ENCODE results near the gene SEMA6B.
"Not testable (repeated sequence)": the region's sequence is repeated elsewhere in the genome, so short reads cannot be mapped to it uniquely, and the experiment has no call there.

Gene SEMA6B

DNA sequence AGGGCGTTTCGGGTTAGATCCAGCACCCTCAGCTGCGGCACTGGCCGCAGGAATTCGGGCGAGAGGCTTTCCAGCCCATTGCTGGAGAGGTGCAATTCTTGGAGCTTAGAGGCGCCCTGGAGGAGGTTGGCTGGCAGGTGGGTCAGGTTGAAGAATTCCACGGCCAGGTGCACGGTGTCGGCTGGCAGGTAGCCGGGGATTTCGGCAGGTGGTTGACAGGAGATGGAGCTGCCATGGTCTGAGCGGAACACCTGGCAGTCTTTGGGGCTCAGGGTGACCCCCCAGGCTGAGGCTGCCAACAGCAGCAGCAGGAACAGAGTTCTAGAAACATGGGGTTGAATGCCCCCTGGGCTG, 20.9 kb downstream of the SEMA6B start:
- Mint-ChIP-seq H3K27me3 (ENCODE audit: low read depth) (peaks cover 9% of the 10 kb centered on the region), H3K4me3 (no peak overlapping the region), H3K27ac (no peak overlapping the region), H3K36me3 (ENCODE audit: low read depth) (no peaks in the 10 kb centered on the region), H3K4me1 (ENCODE audit: low read depth) (peaks cover 6% of the 10 kb centered on the region), H3K9me3 (no peaks in the 10 kb centered on the region)

DNA sequence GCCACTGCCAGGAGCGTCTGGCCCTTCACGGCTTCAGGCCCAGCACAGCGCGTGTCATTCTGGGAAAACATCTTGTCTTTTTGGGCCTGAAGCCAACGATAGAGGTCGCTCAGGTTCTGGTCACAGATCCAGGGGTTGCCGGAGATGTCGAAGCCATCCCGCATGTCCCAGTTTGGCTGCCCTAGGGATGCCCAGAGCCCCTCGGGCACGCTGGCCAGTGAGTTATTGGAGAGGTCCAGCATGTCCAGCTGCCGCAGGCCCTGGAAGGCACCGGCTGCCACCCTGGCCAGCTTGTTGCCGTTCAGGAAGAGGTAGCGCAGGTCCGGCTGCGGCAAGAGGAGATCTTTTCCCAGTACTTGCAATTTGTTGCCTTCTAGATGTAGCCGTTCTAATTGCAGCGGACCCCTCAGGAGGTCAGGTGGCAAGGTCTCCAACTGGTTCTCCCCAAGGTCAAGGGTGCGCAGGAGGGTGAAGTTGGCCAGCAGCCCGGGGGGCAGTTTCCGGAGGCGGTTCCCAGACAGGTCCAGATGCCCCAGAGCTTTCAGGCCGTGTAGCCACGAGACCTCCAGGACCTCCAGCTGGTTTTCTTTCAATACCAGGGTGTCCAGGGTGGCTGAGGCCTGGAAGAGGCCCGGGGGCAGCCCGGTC, 21.4 kb downstream of the SEMA6B start:
- Mint-ChIP-seq H3K27ac (no peak overlapping the region), H3K4me3 (no peak overlapping the region), H3K9me3 (no peaks in the 10 kb centered on the region), H3K27me3 (ENCODE audit: low read depth) (peaks cover 9% of the 10 kb centered on the region), H3K36me3 (ENCODE audit: low read depth) (no peaks in the 10 kb centered on the region), H3K4me1 (ENCODE audit: low read depth) (peaks cover 6% of the 10 kb centered on the region)

DNA sequence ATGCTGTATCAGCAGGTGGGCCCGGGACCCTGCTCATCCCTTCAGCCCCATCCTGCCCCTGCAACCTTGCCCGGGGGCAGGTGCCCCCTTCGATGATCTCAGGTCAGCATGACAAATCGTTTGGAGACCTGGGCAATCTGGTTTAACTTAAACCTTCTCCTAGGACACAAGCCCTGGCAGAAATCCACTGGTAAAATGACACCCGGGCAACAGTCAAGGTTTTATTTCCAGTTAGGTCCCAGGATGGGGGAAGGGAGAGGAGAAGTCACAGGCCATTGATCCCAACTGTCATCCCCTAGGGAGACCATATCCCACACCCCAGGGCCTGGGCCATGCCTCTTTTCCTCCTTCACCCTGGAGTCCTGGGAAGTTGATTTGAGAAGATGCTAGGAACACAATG, 22.7 kb downstream of the SEMA6B start:
- H3K27me3 Mint-ChIP-seq (ENCODE audit: low read depth): peaks cover 9% of the 10 kb centered on the region
- no peaks in the 10 kb centered on the region for H3K9me3 Mint-ChIP-seq
- H3K4me1 Mint-ChIP-seq (ENCODE audit: low read depth): peaks cover 6% of the 10 kb centered on the region
- H3K27ac Mint-ChIP-seq: no peak overlapping the region
- H3K4me3 Mint-ChIP-seq: no peak overlapping the region
- no peaks in the 10 kb centered on the region for H3K36me3 Mint-ChIP-seq (ENCODE audit: low read depth)

DNA sequence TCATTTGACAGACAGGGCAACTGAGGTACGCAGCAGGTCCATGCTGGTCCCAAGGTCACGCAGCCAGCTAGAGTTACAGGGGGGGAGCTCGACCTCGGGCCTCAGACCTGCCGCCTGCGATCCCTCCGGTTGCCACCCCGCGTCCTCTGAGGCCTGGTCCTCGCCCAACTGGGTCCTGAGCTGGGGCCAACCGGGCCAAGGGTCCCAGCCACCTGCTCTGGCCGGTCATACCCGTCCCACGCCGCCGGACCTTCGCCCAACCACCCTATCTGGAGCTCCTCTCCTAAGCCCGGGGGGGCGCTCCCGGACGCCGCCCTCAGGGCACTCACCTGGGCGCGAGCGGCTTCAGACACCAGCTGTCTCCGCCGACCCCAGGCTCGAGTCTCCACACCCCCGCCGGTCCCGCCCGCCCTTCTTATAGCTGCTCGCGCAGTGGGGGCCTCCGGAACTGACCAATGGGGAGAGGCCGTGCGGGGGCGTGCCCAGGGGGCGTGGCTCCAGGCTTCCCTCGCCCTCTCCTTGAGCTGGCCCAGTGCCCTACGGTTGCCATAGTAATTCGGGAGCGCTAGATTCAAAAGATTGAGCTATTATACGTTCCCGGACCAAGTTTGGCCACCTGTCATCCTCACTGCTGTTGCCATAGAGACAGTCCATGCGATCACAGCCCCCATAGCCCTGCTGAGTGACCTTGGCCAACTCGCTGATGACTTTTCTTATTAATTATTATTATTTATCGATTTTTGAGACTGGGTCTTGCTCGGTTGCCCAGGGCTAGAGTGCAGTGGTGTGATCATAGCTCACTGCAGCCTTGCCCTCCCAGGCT, 24.4 kb downstream of the SEMA6B start, which contains the start of gene PLIN5:
Gene PLIN5 (minus strand): TSS at position 389 of the 823 bp plus-strand sequence. CDS start 1,150 bp downstream, outside the sequence.
- Mint-ChIP-seq H3K27ac (no peak within 1 kb of the TSS), H3K36me3 (ENCODE audit: low read depth) (no peaks in the 10 kb centered on the region), H3K4me1 (ENCODE audit: low read depth) (peaks cover 5% of the 10 kb centered on the region), H3K27me3 (ENCODE audit: low read depth) (peaks cover 16% of the 10 kb centered on the region), H3K9me3 (no peaks in the 10 kb centered on the region), H3K4me3 (no peak within 1 kb of the TSS)

DNA sequence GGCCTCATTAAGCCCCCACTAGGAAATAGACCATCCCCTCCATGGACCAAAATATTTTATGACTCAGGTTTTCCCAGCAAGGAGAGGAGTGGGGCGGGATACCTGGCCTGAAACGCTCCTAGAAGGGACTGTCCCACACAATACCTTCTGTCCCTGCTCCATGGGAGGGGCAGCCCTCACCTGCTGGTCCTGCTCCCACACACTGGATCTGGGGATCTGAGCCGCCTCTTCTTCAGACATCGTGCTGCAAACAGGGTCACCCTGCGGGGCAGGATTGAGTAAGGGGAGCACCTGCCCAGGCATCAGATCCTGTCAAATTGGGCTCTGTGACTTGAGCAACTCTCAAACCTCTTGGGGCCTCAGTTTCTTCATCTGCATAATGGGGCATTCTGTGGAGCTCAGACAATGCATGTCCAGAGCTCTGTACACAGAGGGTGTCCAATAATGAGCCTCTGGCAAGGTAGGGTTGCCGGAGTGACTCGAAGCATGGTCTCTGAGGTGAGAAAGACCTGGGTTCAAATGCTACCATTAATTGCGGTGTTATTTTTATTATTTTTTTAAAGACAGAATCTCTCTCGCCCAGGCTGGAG, 25.6 kb downstream of the SEMA6B start:
- H3K27ac Mint-ChIP-seq: no peak overlapping the region
- peaks cover 16% of the 10 kb centered on the region for H3K27me3 Mint-ChIP-seq (ENCODE audit: low read depth)
- H3K4me3 Mint-ChIP-seq: no peak overlapping the region
- H3K36me3 Mint-ChIP-seq (ENCODE audit: low read depth): no peaks in the 10 kb centered on the region
- no peaks in the 10 kb centered on the region for H3K9me3 Mint-ChIP-seq
- H3K4me1 Mint-ChIP-seq (ENCODE audit: low read depth): no peaks in the 10 kb centered on the region

DNA sequence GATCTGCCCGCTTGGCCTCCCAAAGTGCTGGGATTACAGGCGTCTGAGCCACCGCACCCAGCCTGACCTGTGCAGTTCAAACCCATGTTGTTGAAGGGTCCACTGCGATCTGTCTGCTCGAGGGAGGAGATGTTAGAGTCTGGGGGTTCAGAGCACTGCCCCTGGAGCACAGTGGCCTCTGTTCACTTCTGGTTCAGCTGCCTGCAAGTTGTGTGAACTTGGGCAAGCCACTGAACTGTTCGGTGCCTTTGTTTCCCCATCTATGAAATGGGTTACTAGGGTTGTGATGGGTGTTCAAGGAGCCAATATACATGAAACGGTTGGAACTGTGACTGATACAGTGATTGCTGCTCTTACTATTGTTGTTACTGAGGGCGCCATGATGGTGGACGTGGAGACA, 26.1 kb downstream of the SEMA6B start:
- H3K27me3 Mint-ChIP-seq (ENCODE audit: low read depth): peaks cover 16% of the 10 kb centered on the region
- H3K4me1 Mint-ChIP-seq (ENCODE audit: low read depth): no peaks in the 10 kb centered on the region
- no peaks in the 10 kb centered on the region for H3K9me3 Mint-ChIP-seq
- no peaks in the 10 kb centered on the region for H3K36me3 Mint-ChIP-seq (ENCODE audit: low read depth)
- no peak overlapping the region for H3K27ac Mint-ChIP-seq
- no peak overlapping the region for H3K4me3 Mint-ChIP-seq

DNA sequence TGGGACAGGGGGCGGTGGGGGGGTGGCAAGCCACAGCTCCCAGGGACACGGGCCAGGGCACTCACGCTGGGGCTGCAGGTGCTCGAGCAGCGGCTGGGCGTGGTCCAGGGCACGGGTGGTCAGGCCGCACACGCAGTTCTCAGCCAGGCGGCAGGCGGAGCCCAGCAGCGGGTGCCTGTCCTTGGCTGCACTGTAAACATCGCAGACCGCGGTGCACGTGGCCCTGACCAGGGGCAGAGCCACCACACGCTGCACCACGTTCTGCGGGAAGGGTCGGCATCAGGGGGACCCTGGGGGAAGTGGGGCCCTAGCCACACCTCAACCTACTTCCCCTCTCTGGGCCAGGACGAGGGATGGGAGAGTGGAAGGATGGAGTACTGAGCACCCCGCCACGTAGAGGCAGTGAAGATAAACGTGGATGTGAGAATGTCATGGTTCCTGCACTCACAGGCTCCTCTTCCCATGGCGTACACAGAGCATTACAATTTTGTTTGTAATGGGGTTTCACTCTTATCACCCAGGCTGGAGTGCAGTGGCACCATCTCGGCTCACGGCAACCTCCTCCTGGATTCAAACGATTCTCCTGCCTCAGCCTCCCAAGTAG, 27.8 kb downstream of the SEMA6B start:
- H3K4me1 Mint-ChIP-seq (ENCODE audit: low read depth): no peaks in the 10 kb centered on the region
- H3K27me3 Mint-ChIP-seq (ENCODE audit: low read depth): peaks cover 16% of the 10 kb centered on the region
- H3K9me3 Mint-ChIP-seq: no peaks in the 10 kb centered on the region
- H3K36me3 Mint-ChIP-seq (ENCODE audit: low read depth): no peaks in the 10 kb centered on the region
- no peak overlapping the region for H3K27ac Mint-ChIP-seq
- no peak overlapping the region for H3K4me3 Mint-ChIP-seq

DNA sequence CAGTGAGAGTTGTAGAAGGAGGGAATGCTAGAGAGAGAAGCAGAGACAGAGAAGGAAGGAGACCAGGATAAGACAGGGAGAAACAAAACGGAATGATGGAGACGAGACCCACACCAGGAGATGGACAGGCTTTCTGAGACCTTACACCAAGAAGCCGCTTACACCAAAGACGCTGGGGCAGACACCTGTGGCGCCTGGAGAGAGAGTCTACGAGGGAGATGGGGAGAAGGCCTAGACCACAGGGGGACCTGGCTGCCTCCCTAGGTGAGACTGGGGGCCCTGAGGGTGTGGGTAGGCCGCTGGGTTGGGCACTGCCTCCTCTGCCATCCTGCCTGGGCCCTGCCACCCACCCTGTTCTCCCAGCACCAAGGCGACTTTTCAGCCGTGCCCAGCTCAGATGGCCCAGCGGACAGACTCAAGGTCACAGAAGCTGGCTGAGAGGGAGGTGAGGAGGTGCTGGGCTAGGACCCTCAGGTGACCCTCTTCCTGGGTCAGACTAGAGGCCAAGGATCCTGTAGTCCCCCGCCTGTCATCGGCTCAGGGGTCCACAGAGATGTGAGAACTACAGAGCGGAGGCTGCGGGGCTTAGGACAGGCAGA, 29.5 kb downstream of the SEMA6B start:
- Mint-ChIP-seq H3K4me3 (no peak overlapping the region), H3K4me1 (ENCODE audit: low read depth) (no peaks in the 10 kb centered on the region), H3K27me3 (ENCODE audit: low read depth) (peaks cover 12% of the 10 kb centered on the region), H3K27ac (no peak overlapping the region), H3K9me3 (no peaks in the 10 kb centered on the region), H3K36me3 (ENCODE audit: low read depth) (no peaks in the 10 kb centered on the region)

DNA sequence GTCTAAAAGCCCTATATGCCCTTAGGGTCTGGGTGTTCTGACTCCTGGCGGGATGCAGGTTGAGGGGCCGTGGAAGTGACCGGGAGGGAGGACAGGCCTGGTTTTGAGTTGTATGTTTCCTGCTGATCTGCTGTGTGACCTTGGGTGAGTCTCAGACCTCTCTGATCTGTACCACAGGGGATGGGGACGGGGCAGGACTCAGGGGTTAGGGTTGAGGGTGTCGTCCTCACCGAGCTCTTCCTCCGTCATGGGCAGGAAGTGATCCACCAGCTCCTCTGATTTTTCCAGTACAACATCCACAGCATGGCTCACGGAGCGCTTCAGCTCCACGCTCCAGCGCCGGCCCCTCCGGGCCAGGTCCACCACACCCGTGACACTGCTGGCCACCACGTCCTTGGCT, 30.6 kb downstream of the SEMA6B start:
- H3K36me3 Mint-ChIP-seq (ENCODE audit: low read depth): no peaks in the 10 kb centered on the region
- H3K4me3 Mint-ChIP-seq: no peak overlapping the region
- H3K27me3 Mint-ChIP-seq (ENCODE audit: low read depth): peaks cover 7% of the 10 kb centered on the region
- H3K9me3 Mint-ChIP-seq: no peaks in the 10 kb centered on the region
- no peak overlapping the region for H3K27ac Mint-ChIP-seq
- no peaks in the 10 kb centered on the region for H3K4me1 Mint-ChIP-seq (ENCODE audit: low read depth)

DNA sequence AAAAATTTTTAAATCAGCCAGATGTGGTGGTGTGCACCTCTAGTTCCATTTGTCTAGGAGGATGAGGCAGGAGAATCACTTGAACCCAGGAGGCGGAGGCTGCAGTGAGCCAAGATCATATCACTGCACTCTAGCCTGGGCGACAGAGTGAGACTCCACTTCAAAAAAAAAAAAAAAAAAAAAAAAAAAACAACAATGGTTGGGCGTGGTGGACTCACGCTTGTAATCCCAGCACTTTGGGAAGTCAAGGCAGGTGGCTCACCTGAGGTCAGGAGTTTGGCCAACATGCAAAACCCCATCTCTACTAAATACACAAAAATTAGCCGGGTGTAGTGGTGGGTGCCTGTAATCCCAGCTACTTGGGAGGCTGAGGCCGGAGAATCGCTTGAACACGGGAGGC, 32.1 kb downstream of the SEMA6B start:
- not testable (repeated sequence) for H3K9me3 Mint-ChIP-seq; H3K4me1 Mint-ChIP-seq (ENCODE audit: low read depth); H3K36me3 Mint-ChIP-seq (ENCODE audit: low read depth); H3K4me3 Mint-ChIP-seq; H3K27me3 Mint-ChIP-seq (ENCODE audit: low read depth); H3K27ac Mint-ChIP-seq

DNA sequence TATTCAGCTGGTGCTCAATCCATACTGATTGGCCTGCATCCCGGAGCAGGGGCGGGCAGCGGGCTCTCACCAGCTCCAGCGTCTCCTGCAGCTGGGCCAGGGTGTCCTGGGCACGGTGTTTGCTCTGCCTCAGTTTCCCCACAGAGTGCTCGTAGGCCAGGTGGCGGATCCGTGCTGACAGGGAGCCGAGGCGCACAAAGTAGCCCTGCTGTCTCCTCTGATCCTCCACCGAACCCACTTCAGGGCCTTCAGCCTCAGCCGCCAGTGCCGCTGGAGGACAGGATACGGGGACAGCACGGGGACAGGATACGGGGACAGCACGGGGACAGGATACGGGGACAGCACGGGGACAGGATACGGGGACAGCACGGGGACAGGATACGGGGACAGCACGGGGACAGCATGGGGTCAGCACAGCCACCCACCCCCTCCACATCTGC, 33.9 kb downstream of the SEMA6B start:
- Mint-ChIP-seq H3K36me3 (ENCODE audit: low read depth) (no peaks in the 10 kb centered on the region), H3K27me3 (ENCODE audit: low read depth) (peaks cover 4% of the 10 kb centered on the region), H3K4me1 (ENCODE audit: low read depth) (no peaks in the 10 kb centered on the region), H3K27ac (no peak overlapping the region), H3K4me3 (no peak overlapping the region), H3K9me3 (no peaks in the 10 kb centered on the region)

DNA sequence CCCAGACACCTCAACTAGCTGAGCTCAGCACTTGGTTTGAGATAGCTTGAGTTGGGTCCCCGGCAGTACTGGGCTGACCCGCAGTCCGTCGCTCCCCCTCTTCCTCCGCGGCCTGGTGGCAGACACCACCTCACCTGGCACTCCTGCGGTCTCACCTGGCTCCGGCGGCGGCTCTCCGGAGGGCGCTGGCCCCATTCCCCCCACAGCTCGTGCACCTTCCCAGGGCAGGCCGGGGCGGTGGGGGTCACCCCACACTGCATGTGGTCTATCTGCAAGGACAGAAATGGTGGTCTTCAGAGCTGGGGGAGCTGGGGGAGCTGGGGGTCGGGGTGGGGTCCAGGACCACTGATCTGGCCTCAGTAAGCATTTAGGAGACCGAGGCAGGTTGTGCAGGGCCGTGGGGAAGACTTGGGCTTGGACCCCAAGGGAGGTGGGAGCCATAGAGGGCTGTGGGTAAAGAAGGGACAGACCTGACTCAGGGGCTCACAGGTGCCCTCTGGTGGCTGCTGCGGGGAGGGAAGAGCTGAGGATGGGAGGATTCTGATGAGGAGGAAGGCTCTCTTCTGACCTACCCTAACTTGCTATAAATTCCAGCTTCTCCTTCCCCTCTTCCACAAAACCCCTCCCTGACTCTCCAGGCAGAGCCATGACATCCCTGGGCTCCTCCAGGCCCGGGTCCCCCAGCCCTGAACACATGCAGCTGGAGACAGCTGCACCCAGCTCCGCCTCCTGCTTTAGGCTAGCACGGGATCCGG, 34.5 kb downstream of the SEMA6B start:
- Mint-ChIP-seq H3K4me1 (ENCODE audit: low read depth) (no peaks in the 10 kb centered on the region), H3K4me3 (no peak overlapping the region), H3K36me3 (ENCODE audit: low read depth) (no peaks in the 10 kb centered on the region)

DNA sequence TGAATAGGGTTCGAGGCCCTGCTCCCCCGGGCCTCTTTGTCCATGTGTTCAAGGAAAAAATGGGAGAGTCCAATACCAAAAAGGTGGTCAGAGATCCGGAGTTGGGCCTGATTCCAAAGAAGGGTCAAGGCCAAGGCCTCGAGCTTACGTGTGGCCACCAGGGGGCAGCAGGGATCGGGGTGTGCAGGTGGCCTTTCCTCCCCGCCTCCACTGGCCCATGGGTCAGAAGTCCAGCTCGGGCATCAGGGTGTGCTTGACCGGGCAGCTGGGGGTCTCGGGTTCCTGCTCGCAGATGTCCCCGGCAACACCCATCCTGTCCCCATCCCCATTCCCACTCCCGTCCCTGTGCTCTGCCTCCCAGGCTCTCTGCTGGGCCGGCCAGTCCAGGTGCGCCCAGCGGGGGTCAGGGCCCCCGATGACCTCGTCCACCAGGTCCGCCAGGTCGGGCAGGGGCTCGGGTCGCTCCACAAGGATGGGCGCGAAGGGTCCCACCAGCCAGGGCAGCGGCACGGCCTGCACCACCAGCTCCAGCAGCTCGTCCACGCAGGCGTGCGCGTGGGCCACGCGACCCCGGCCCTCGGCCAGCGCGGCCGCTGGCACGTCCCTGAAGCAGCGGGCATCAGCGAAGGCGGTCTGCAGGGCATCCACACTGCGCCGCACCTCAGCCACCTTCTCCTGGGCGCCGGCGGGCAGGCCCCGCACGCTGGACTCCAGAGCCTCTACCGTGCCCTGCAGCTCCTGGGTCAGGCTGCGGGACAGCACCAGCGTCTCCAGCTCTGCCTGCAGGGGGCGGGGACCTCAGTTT, 36.0 kb downstream of the SEMA6B start:
- Mint-ChIP-seq H3K36me3 (ENCODE audit: low read depth) (no peaks in the 10 kb centered on the region), H3K9me3 (no peaks in the 10 kb centered on the region), H3K27ac (no peak overlapping the region), H3K4me1 (ENCODE audit: low read depth) (no peaks in the 10 kb centered on the region), H3K27me3 (ENCODE audit: low read depth) (no peaks in the 10 kb centered on the region), H3K4me3 (no peak overlapping the region)

More for the DNA sequence above, 34.5 kb downstream of the SEMA6B start:
- Mint-ChIP-seq H3K9me3 (no peaks in the 10 kb centered on the region), H3K27ac (no peak overlapping the region), H3K27me3 (ENCODE audit: low read depth) (no peaks in the 10 kb centered on the region)
